WTC11 (cell line): ENCODE data around the gene COL6A3.

Experiments used
- CBFB ChIP-seq: sonication (generic); formaldehyde crosslinking; IDR thresholded peaks from 2 replicates; pipeline ENCODE4 v1.8.1; 2022; ENCODE audit warnings: mild to moderate bottlenecking, low read depth, missing genetic modification reagents
- CTCF ChIP-seq: fragments of 200-600 bp; IDR thresholded peaks from 2 replicates; pipeline ENCODE4 v1.8.0; 2022; ENCODE audit warnings: antibody characterized with exemption
- HMGXB4 ChIP-seq: sonication (generic); formaldehyde crosslinking; IDR thresholded peaks from 2 replicates; pipeline ENCODE4 v1.8.1; 2023; ENCODE audit warnings: mild to moderate bottlenecking, moderate library complexity, missing genetic modification reagents
- MAX ChIP-seq: sonication (generic); formaldehyde crosslinking; IDR thresholded peaks from 2 replicates; pipeline ENCODE4 v1.8.0; 2022; ENCODE audit warnings: mild to moderate bottlenecking, missing genetic modification reagents
- NFYB ChIP-seq: sonication (generic); formaldehyde crosslinking; conservative IDR thresholded peaks from 2 replicates; pipeline ENCODE4 v1.8.0; 2022; ENCODE audit warnings: low read depth, missing genetic modification reagents
- NR2C2 ChIP-seq: sonication (generic); formaldehyde crosslinking; IDR thresholded peaks from 2 replicates; pipeline ENCODE4 v1.8.0; 2022; ENCODE audit warnings: mild to moderate bottlenecking, missing genetic modification reagents
- TF ChIP-seq, protein P1 (sequence below): sonication (generic); formaldehyde crosslinking; IDR thresholded peaks from 2 replicates; pipeline ENCODE4 v1.8.1; 2023; ENCODE audit warnings: mild to moderate bottlenecking, missing genetic modification reagents, moderate library complexity
- TF ChIP-seq, protein P2 (sequence below): sonication (generic); formaldehyde crosslinking; IDR thresholded peaks from 2 replicates; pipeline ENCODE4 v1.8.1; 2023; ENCODE audit warnings: mild to moderate bottlenecking, missing genetic modification reagents

DNA sequence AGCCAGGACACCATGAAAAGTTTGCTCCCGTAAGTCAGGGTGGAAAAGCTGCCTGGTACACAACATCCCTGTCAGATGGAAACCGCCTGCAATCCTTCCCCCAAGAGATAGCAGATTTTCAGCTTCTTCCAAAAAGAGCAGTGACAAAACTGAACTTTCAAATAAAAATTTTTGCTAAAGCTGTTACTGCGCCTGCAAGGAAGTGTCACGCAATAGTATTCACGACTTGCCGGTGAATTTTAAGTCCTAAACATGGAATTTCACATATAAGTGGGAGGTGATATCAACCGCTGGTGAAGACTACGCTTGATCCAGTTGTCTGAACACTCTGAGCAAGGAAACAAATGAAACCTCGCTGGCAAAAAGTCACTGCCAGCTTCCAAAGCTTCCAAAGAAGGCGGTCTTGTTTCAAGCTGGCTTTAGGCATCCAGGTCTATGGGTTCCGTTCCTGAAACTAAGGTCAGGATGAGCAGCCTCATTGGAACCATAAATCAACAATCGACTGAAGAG is 2.8 kb downstream of the COL6A3 start:
- no peak for TF ChIP-seq HMGXB4 (CRISPR knock-in tag)
- TF ChIP-seq, protein P1, sequence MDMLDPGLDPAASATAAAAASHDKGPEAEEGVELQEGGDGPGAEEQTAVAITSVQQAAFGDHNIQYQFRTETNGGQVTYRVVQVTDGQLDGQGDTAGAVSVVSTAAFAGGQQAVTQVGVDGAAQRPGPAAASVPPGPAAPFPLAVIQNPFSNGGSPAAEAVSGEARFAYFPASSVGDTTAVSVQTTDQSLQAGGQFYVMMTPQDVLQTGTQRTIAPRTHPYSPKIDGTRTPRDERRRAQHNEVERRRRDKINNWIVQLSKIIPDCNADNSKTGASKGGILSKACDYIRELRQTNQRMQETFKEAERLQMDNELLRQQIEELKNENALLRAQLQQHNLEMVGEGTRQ (CRISPR knock-in tag), result no peak
- no peak for TF ChIP-seq CBFB (CRISPR knock-in tag)
- TF ChIP-seq CTCF, result no peak
- no peak for TF ChIP-seq NR2C2
- no peak for TF ChIP-seq NFYB (CRISPR knock-in tag)
- TF ChIP-seq MAX (CRISPR knock-in tag), result no peak
- TF ChIP-seq, protein P2, sequence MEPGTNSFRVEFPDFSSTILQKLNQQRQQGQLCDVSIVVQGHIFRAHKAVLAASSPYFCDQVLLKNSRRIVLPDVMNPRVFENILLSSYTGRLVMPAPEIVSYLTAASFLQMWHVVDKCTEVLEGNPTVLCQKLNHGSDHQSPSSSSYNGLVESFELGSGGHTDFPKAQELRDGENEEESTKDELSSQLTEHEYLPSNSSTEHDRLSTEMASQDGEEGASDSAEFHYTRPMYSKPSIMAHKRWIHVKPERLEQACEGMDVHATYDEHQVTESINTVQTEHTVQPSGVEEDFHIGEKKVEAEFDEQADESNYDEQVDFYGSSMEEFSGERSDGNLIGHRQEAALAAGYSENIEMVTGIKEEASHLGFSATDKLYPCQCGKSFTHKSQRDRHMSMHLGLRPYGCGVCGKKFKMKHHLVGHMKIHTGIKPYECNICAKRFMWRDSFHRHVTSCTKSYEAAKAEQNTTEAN (CRISPR knock-in tag), result no peak
